Right lobe of liver (tissue), 4 donors: ENCODE data around the gene CFLAR.

Experiments used
- CTCF ChIP-seq, 4 donors: fragments of 200-600 bp in 3 of 4; fragments of 450-650 bp in 1 of 4; IDR thresholded peaks; one replicate each; pipeline versions ENCODE4 v1.5.1 to v1.8.0; 2016 to 2022; ENCODE audit warnings: antibody characterized with exemption in 4 of 4, mild to moderate bottlenecking in 2 of 4
- POLR2A ChIP-seq: fragments of 450-650 bp; IDR thresholded peaks from one replicate; pipeline ENCODE4 v1.6.1; 2017; ENCODE audit warnings: antibody characterized with exemption, mild to moderate bottlenecking
- donor health status: DM: no; HTN: no; CAD: no.
- donor health status: DM: no; HTN: no; CAD: no.
- donor health status: DM: no; HTN: yes; CAD: no.

DNA sequence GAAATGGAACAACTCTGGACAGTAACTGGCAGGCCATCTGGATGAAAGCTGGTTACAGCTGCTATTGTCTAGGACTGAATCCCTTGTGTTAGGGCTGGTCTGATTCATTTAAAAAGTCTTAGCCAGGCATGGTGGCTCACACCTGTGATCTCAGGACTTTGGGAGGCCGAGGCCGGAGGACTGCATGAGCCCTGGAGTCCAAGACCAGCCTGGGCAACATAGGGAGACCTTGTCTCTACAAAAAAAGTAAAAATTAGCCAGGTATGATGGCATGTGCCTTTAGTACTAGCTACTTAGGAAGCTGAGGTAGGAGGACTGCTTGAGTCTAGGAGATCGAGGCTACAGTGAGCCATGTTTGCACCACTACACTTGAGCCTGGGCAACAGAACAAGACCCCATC is 15.5 kb upstream of the CFLAR start:
- TF ChIP-seq CTCF (IDR thresholded peaks at IDR 0.05) (no peak), POLR2A (no peak)
